Heart left ventricle (tissue), 13 donors: ENCODE results near the gene PLA2G7.

Source experiments
- CTCF ChIP-seq, 12 donors: fragments of 200-600 bp; sonication (generic) in 4 of 12; IDR thresholded peaks; one replicate each; pipeline versions ENCODE4 v1.5.0 to v1.8.0; 2018 to 2022; ENCODE audit warnings: antibody characterized with exemption in 12 of 12, mild to moderate bottlenecking in 5 of 12
- POLR2A ChIP-seq, 2 donors: fragments of 450-650 bp; IDR thresholded peaks; one replicate each; pipeline ENCODE4 v1.6.1; 2017; ENCODE audit warnings: antibody characterized with exemption in 2 of 2, mild to moderate bottlenecking in 2 of 2, moderate library complexity in 2 of 2
- donor health status: ischemic (EF 13 %, LVEDD 7.1; RV severe dilation, severe dysfunction).
- donor health status: DM: no; HTN: yes; CAD: no.
- donor health status: DM: no; HTN: no; CAD: no.
- donor health status: ischemic (EF 25% LVEDD 6.9; RV normal size, moderate dysfunction).
- donor health status: ischemic (EF 25% LVEDD 5.7; RV mildly dilated, moderate dysfunction).
- donor health status: ischemic (EF 35%, LVEDD 5.7; RV mildly dilated, moderate dysfunction).
- donor health status: nonischemic (EF 11% LVEDD 7.7; RV severe dilation, severe dysfunction).
- donor health status: DM: yes; HTN: yes; CAD: no.
- donor health status: PGD.
- donor health status: ischemic (EF 29% LVEDD 5.4; RV normal size, mild dysfunction).
- donor health status: nonischemic (EF 23%, LVEDD 6.1; RV moderate dilation, normal function).

- TF ChIP-seq CTCF (IDR thresholded peaks at IDR 0.05) (no peak), POLR2A (IDR thresholded peaks at IDR 0.05) (no peak)
Observed at GRCh38 chr6:46688966-46689335, 46.2 kb downstream of the PLA2G7 start.
